IMR-90 (cell line): ENCODE results near the gene SLC25A51. TPM values are rescaled to one million over a fixed set of nuclear protein-coding genes. Genes with fewer than 3 reads are reported as not detected.

ENCODE experiments used
- ATAC-seq: fragments of 200-7000 bp; cut with Tn5 transposase; 2 replicates; pipeline ENCODE4 v1.9.1; 2020; ENCODE audit warnings: low read depth, mild to moderate bottlenecking, moderate library complexity
- BruUV-seq: library from RNA; stranded (reverse); fragments of 400-500 nt; replicated peaks from 2 replicates; lab custom pipeline; 2021; lab: Mats Ljungman, UMichigan
- CTCF ChIA-PET: fragments of 300-600 bp; formaldehyde crosslinking; extraction: SDS; loops from one replicate; lab custom pipeline; 2021; ENCODE audit warnings: antibody characterized with exemption; lab: Yijun Ruan, JAX
- POLR2A ChIA-PET: fragments of 300-600 bp; sonication (Branson Sonifier 250); formaldehyde crosslinking; loops from one replicate; lab custom pipeline; 2022; ENCODE audit warnings: antibody characterized with exemption; ENCODE audit not compliant: unreplicated experiment; lab: Charles Lee
- DNase-seq: peaks from one replicate; pipeline ENCODE4 v3.0.0; 2013
- H2AFZ ChIP-seq: replicated peaks from 2 replicates; pipeline ENCODE3; 2013; ENCODE audit warnings: low read length, mild to moderate bottlenecking; ENCODE audit not compliant: poor library complexity
- H2AK5ac ChIP-seq: 2 replicates; pipeline ENCODE4 v1.6.1; 2013; ENCODE audit warnings: low read depth, low read length, inconsistent platforms
- H2AK9ac ChIP-seq: replicated peaks from 2 replicates; pipeline ENCODE3; 2013; ENCODE audit warnings: mild to moderate bottlenecking, low read depth, low read length, moderate library complexity; ENCODE audit not compliant: poor library complexity
- H2BK120ac ChIP-seq: 2 replicates; pipeline ENCODE4 v1.6.1; 2013; ENCODE audit warnings: low read depth, low read length, inconsistent platforms
- H2BK15ac ChIP-seq: 3 replicates; pipeline ENCODE4 v1.6.1; 2013; ENCODE audit warnings: low read depth, low read length, inconsistent platforms
- H2BK20ac ChIP-seq: 2 replicates; pipeline ENCODE4 v1.6.1; 2013; ENCODE audit warnings: low read depth, mild to moderate bottlenecking, inconsistent platforms, low read length, moderate library complexity
- H2BK5ac ChIP-seq: 2 replicates; pipeline ENCODE4 v1.6.1; 2013; ENCODE audit warnings: mild to moderate bottlenecking, low read depth, low read length, inconsistent platforms; ENCODE audit not compliant: poor library complexity, severe bottlenecking
- H3K14ac ChIP-seq: replicated peaks from 2 replicates; pipeline ENCODE4 v1.6.1; 2013; ENCODE audit warnings: low read depth, low read length, inconsistent platforms
- H3K18ac ChIP-seq: 2 replicates; pipeline ENCODE4 v1.6.1; 2013; ENCODE audit warnings: low read depth, low read length, control low read depth
- H3K23ac ChIP-seq: 2 replicates; pipeline ENCODE4 v1.6.1; 2013; ENCODE audit warnings: low read depth, low read length, inconsistent platforms
- H3K27ac ChIP-seq: 2 replicates; pipeline ENCODE4 v1.5.1; 2013; ENCODE audit warnings: mild to moderate bottlenecking, control low read depth, low read length; ENCODE audit not compliant: insufficient read depth
- H3K27me3 ChIP-seq: 2 replicates; pipeline ENCODE4 v1.6.1; 2013; ENCODE audit warnings: low read length; ENCODE audit not compliant: control insufficient read depth, insufficient read depth
- H3K36me3 ChIP-seq: 2 replicates; pipeline ENCODE4 v1.6.1; 2013; ENCODE audit warnings: low read length, mixed read lengths; ENCODE audit not compliant: control insufficient read depth, insufficient read depth
- H3K4ac ChIP-seq: 2 replicates; pipeline ENCODE4 v1.6.1; 2013; ENCODE audit warnings: low read depth, low read length, inconsistent platforms
- H3K4me1 ChIP-seq: 2 replicates; pipeline ENCODE4 v1.6.1; 2013; ENCODE audit warnings: low read length, mixed read lengths; ENCODE audit not compliant: control insufficient read depth, insufficient read depth
- H3K4me2 ChIP-seq: 2 replicates; pipeline ENCODE4 v1.6.1; 2013; ENCODE audit warnings: low read depth, mild to moderate bottlenecking, control low read depth, low read length, moderate library complexity
- H3K4me3 ChIP-seq: 2 replicates; pipeline ENCODE4 v1.5.1; 2013; ENCODE audit warnings: low read depth, mild to moderate bottlenecking, control low read depth, low read length, moderate library complexity; ENCODE audit not compliant: insufficient read depth
- H3K56ac ChIP-seq: 2 replicates; pipeline ENCODE4 v1.6.1; 2013; ENCODE audit warnings: low read length, inconsistent platforms; ENCODE audit not compliant: insufficient read depth; ENCODE audit errors: extremely low read depth
- H3K79me1 ChIP-seq, 2 experiments: 2 replicates each; pipeline ENCODE4 v1.6.1; 2013; ENCODE audit warnings: low read length in 2 of 2, inconsistent platforms in 1 of 2, low read depth in 1 of 2
- H3K9ac ChIP-seq: 2 replicates; pipeline ENCODE4 v1.6.1; 2013; ENCODE audit warnings: low read depth, low read length, control low read depth
- H3K9me1 ChIP-seq: 2 replicates; pipeline ENCODE4 v1.6.1; 2013; ENCODE audit warnings: low read length, inconsistent platforms; ENCODE audit not compliant: insufficient read depth
- H3K9me3 ChIP-seq: 2 replicates; pipeline ENCODE4 v1.6.1; 2013; ENCODE audit warnings: low read length; ENCODE audit not compliant: control insufficient read depth, insufficient read depth
- H4K20me1 ChIP-seq: 2 replicates; pipeline ENCODE4 v1.6.1; 2013; ENCODE audit warnings: low read length, inconsistent platforms; ENCODE audit not compliant: insufficient read depth
- H4K5ac ChIP-seq: 2 replicates; pipeline ENCODE4 v1.6.1; 2013; ENCODE audit warnings: mild to moderate bottlenecking, low read depth, low read length, control low read depth
- H4K8ac ChIP-seq, 2 experiments: 2 replicates each; pipeline ENCODE4 v1.6.1; 2013; ENCODE audit warnings: low read depth in 2 of 2, low read length in 2 of 2, control low read depth in 1 of 2, inconsistent platforms in 1 of 2
- H4K91ac ChIP-seq: 2 replicates; pipeline ENCODE4 v1.6.1; 2013; ENCODE audit warnings: low read depth, low read length, inconsistent platforms; ENCODE audit not compliant: insufficient read depth
- BHLHE40 ChIP-seq: fragments of 150-350 bp; IDR thresholded peaks from 2 replicates; pipeline ENCODE4 v1.6.1; 2016; ENCODE audit warnings: mild to moderate bottlenecking, low read depth, low read length
- CHD1 ChIP-seq: IDR thresholded peaks from 2 replicates; pipeline ENCODE4 v1.6.1; 2012; ENCODE audit warnings: low read depth, low read length, improper control_type of control experiment
- FOS ChIP-seq: fragments of 150-350 bp; IDR thresholded peaks from 2 replicates; pipeline ENCODE4 v1.6.1; 2016; ENCODE audit warnings: low read depth, low read length
- MAFK ChIP-seq: IDR thresholded peaks from 2 replicates; pipeline ENCODE4 v1.6.1; 2012; ENCODE audit warnings: low read depth, low read length, improper control_type of control experiment
- MAZ ChIP-seq: IDR thresholded peaks from 2 replicates; pipeline ENCODE4 v1.6.1; 2012; ENCODE audit warnings: low read depth, mild to moderate bottlenecking, low read length, improper control_type of control experiment, moderate library complexity, borderline replicate concordance
- MXI1 ChIP-seq: IDR thresholded peaks from 2 replicates; pipeline ENCODE4 v1.6.1; 2012; ENCODE audit warnings: low read depth, mild to moderate bottlenecking, low read length, moderate library complexity, borderline replicate concordance
- RCOR1 ChIP-seq: IDR thresholded peaks from 2 replicates; pipeline ENCODE4 v1.6.1; 2012; ENCODE audit warnings: mild to moderate bottlenecking, low read length, improper control_type of control experiment; ENCODE audit not compliant: insufficient replicate concordance
- RFX5 ChIP-seq: IDR thresholded peaks from 2 replicates; pipeline ENCODE4 v1.8.0; 2012; ENCODE audit warnings: low read depth, mild to moderate bottlenecking, low read length, moderate library complexity
- SMC3 ChIP-seq: fragments of 150-350 bp; IDR thresholded peaks from 2 replicates; pipeline ENCODE4 v1.6.1; 2016; ENCODE audit warnings: low read depth, mild to moderate bottlenecking, antibody characterized with exemption, low read length, moderate library complexity
- USF2 ChIP-seq: fragments of 150-350 bp; IDR thresholded peaks from 2 replicates; pipeline ENCODE4 v1.6.1; 2017; ENCODE audit warnings: mild to moderate bottlenecking, antibody characterized with exemption, low read length, low read depth
- WGBS, 2 experiments: methylation state at CpG; one replicate each; pipeline versions ENCODE4 v1.1.5 to v1.1.7; 2013; ENCODE audit warnings: missing lambda C conversion rate in 2 of 2; ENCODE audit not compliant: insufficient read length in 1 of 2; ENCODE audit errors: extremely low coverage in 2 of 2; 5-methylcytosine and 5-hydroxymethylcytosine counted together
- dilution Hi-C: fragments of 300-500 bp; cut with HindIII; formaldehyde crosslinking; loops from one replicate; pipeline ENCODE4 v1.14.3; 2018; ENCODE audit warnings: low sequenced_read_pairs; ENCODE audit not compliant: unreplicated experiment
- in situ Hi-C: fragments of 300-500 bp; cut with MboI; formaldehyde crosslinking; loops from 3 replicates; pipeline ENCODE4 v1.14.3; 2019; ENCODE audit warnings: low sequenced_read_pairs, inconsistent platforms, mixed read lengths
- intact Hi-C: fragments of 100-400 bp; cut with micrococcal nuclease; formaldehyde crosslinking; loops from 2 replicates; pipeline ENCODE4 v1.10.0; 2022
- polyA plus RNA-seq, 3 experiments: library from polyadenylated mRNA; depleted of rRNA; stranded (reverse); fragments of >200 nt; gene quantifications; 2 replicates each; pipeline ENCODE4 v1.2.3, GENCODE V29; 2012; ENCODE audit warnings: low replicate concordance in 1 of 3
- total RNA-seq: library from RNA; depleted of rRNA; stranded (reverse); fragments of >200 nt; gene quantifications from 2 replicates; pipeline ENCODE4 v1.2.3, GENCODE V29; 2012

SLC25A51 gene
- total and polyA plus RNA-seq, 2 of the 4 experiments (the other 2 are of a cell fraction) = 14.1 to 81.6 TPM

GRCh38 chr9:37873955-37874354, 30.0 kb downstream of the SLC25A51 start:
- Histone ChIP-seq H3K9me1 (no peaks in the 10 kb centered on the region; the same call in 1 of the 2 replicates), H2AK9ac (no peak overlapping the region), H2AFZ (no peak overlapping the region), H3K4ac (no peak overlapping the region), H2BK5ac (no peak overlapping the region), H3K79me1 (no peaks in the 10 kb centered on the region), H2BK15ac (no peak overlapping the region), H3K23ac (no peak overlapping the region), H3K9me3 (peaks cover 5% of the 10 kb centered on the region), H4K91ac (no peak overlapping the region), H2BK20ac (no peak overlapping the region), H3K14ac (no peak overlapping the region), H3K9ac (no peak overlapping the region), H3K4me3 (no peak overlapping the region), H4K8ac (no peak overlapping the region), H3K4me1 (no peaks in the 10 kb centered on the region; the same call in 1 of the 2 replicates), H4K20me1 (no peaks in the 10 kb centered on the region; the same call in 1 of the 2 replicates), H3K27ac (no peak overlapping the region), H2BK120ac (no peak overlapping the region), H4K5ac (no peak overlapping the region), H3K36me3 (peaks cover 4% of the 10 kb centered on the region), H3K27me3 (no peaks in the 10 kb centered on the region), H3K4me2 (no peak overlapping the region), H3K56ac (no peak overlapping the region), H2AK5ac (no peak overlapping the region), H3K18ac (no peak overlapping the region)
- ATAC-seq = no peak
- TF ChIP-seq RCOR1 (no peak), RFX5 (no peak), BHLHE40 (no peak), CHD1 (no peak), SMC3 (no peak), MAFK (no peak), FOS (no peak), MAZ (no peak), MXI1 (no peak), USF2 (no peak)
- in situ Hi-C loops = no loop called here
- CTCF ChIA-PET = no interaction called here
- 80% methylated on average over 1 of the region's 2 CpGs; no CpG with 5 or more reads in 1 of the 2 experiments for WGBS, 2 experiments
- POLR2A ChIA-PET = no interaction called here
- intact Hi-C loops = no loop called here
- BruUV-seq = no TSS peak
- no peak for DNase-seq
- dilution Hi-C loops = no loop called here
